ENCODE data around the gene RAB38. TPM values are rescaled to one million over a fixed set of nuclear protein-coding genes. Genes with fewer than 3 reads are reported as not detected.

RAB38 gene
- total RNA-seq, 4 donors from 2014 or later, result 0.75 to 2.1 (median 0.80) TPM

DNA sequence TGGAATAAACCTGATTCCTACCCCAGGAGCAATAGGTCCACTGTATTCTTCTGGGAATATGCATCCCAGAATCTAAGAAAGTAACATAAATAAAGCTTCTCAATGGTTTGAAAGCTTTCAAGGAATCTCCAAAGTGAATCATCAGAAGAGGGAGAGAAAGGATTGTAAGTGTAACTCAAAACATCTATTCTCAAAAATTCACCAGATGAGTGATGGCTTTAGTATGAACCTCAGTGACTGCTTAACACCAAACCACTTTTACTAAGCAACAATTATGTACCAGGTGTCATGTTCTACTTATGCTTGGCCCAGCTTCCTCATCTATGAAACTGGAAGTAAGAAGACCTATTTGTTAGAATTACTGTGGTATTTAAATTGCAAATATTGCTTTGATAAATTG lies 7.4 kb downstream of the RAB38 start:
- Histone ChIP-seq H3K9me3 (no peaks in the 10 kb centered on the region), H3K27ac (replicated peaks in 1 of 4) (no peak overlapping the region), H3K27me3 (no peaks in the 10 kb centered on the region), H3K36me3 (no peaks in the 10 kb centered on the region), H3K4me3 (no peak overlapping the region), H3K4me1 (no peaks in the 10 kb centered on the region)
- intact Hi-C loops (cut with DNase I), result no loop called here
- TF ChIP-seq EP300 (IDR thresholded peaks at IDR 0.05) (no peak), CTCF (IDR thresholded peaks at IDR 0.05) (no peak), POLR2AphosphoS5 (IDR thresholded peaks at IDR 0.05) (no peak), POLR2A (IDR thresholded peaks at IDR 0.05; ENCODE audit: low read depth) (no peak)
- DNase-seq (ENCODE audit: extremely low spot score), result no peak

DNA sequence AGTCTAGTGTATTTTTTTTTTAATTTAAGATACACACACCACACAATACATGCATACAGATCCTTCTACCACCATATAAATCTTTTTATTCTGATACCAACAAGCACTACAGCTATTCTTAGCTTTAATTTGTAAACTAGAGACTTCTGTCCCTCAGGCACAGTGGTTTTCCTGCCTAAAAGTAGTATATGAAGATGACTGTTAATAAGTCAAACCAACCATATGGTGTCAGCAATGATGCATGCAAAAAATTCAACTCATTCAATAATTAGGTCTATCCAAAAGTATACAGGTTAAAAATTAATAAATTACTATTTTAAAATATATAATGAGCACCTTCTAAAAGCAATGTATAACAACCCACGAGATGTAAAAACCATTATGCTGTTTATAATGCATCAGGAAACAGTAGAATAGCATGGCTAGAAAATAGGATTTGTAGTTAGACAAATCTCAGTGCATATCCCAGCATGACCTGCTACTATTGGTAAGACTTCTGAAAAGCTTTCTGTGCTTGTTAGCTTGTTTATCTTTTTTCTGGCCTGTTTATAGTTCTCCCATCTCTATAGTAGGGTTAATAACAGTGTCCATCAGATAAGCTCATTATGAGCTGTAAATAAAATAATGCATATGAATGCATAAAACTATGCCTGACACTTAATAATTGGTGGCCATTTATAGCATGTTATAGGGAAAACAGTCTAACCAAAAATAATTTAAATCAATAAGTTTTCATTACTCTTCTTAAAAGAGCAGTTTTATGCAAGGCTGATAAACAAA lies 10.2 kb downstream of the RAB38 start:
- 66% methylated on average over 1 of the region's 1 CpG for WGBS
- intact Hi-C loops (cut with DNase I), result no loop called here
- no peaks in the 10 kb centered on the region for H3K4me1 ChIP-seq

GRCh38 chr11:88164320-88164719 lies 10.9 kb downstream of the RAB38 start:
- H3K27me3 ChIP-seq, result no peaks in the 10 kb centered on the region
- H3K27ac ChIP-seq (replicated peaks in 1 of 4), result no peak overlapping the region
- DNase-seq (ENCODE audit: extremely low spot score), result no peak
- H3K4me1 ChIP-seq, result no peaks in the 10 kb centered on the region
- 78% methylated on average over 4 of the region's 4 CpGs for WGBS
- peaks cover 0 to 9% (median 4%) of the 10 kb centered on the region in 4 donors for H3K9me3 ChIP-seq
- intact Hi-C loops (cut with DNase I), result no loop called here
- no peak overlapping the region for H3K4me3 ChIP-seq
- H3K36me3 ChIP-seq, result no peaks in the 10 kb centered on the region
- TF ChIP-seq POLR2AphosphoS5 (IDR thresholded peaks at IDR 0.05), result no peak
- no peak for TF ChIP-seq CTCF (IDR thresholded peaks at IDR 0.05)
- no peak for TF ChIP-seq EP300 (IDR thresholded peaks at IDR 0.05)
- no peak for TF ChIP-seq POLR2A (IDR thresholded peaks at IDR 0.05; ENCODE audit: low read depth)

More for the DNA sequence above, 10.2 kb downstream of the RAB38 start:
- H3K27ac ChIP-seq (replicated peaks in 1 of 4), result no peak overlapping the region
- TF ChIP-seq EP300 (IDR thresholded peaks at IDR 0.05), result no peak
- TF ChIP-seq POLR2A (IDR thresholded peaks at IDR 0.05; ENCODE audit: low read depth), result no peak
- no peak for TF ChIP-seq CTCF (IDR thresholded peaks at IDR 0.05)
- TF ChIP-seq POLR2AphosphoS5 (IDR thresholded peaks at IDR 0.05), result no peak
- H3K4me3 ChIP-seq, result no peak overlapping the region
- no peaks in the 10 kb centered on the region for H3K36me3 ChIP-seq
- no peak for DNase-seq (ENCODE audit: extremely low spot score)
- H3K27me3 ChIP-seq, result no peaks in the 10 kb centered on the region
- peaks cover 0 to 3% (median under 1%) of the 10 kb centered on the region in 4 donors for H3K9me3 ChIP-seq

DNA sequence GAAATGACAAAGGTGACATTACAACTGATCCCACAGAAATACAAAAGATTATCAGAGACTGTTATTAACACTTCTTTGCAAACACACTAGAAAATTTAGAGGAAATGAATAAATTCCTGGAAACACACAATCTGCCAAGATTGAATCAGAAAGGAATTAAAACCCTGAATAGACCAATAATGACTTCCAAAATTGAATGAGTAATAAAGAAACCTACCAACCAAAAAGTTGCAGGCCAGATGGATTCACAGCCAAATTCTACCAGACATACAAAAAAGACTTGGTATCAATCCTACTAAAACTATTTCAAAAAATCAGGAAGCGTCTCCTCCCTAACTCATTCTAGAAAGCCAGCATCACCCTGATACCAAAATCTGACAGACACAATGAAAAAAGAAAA lies 17.2 kb downstream of the RAB38 start:
- no peaks in the 10 kb centered on the region for H3K36me3 ChIP-seq
- H3K27me3 ChIP-seq, result no peaks in the 10 kb centered on the region
- no peak overlapping the region for H3K27ac ChIP-seq (replicated peaks in 1 of 4)
- 80% methylated on average over 1 of the region's 1 CpG for WGBS
- intact Hi-C loops (cut with DNase I), result no loop called here
- H3K4me3 ChIP-seq, result no peak overlapping the region
- peaks cover 0 to 27% (median 8%) of the 10 kb centered on the region in 4 donors for H3K9me3 ChIP-seq
- DNase-seq (ENCODE audit: extremely low spot score), result no peak
- TF ChIP-seq POLR2A (IDR thresholded peaks at IDR 0.05; ENCODE audit: low read depth), result no peak
- TF ChIP-seq POLR2AphosphoS5 (IDR thresholded peaks at IDR 0.05), result no peak
- TF ChIP-seq CTCF (IDR thresholded peaks at IDR 0.05), result no peak
- no peak for TF ChIP-seq EP300 (IDR thresholded peaks at IDR 0.05)
- H3K4me1 ChIP-seq, result peaks cover 0 to under 1% (median 0%) of the 10 kb centered on the region in 4 donors

All from esophagus muscularis mucosa (tissue), 4 donors.